ENCODE results near the gene TRAPPC11.

TRAPPC11 gene

GRCh38 chr4:183627979-183628588, 31.0 kb upstream of the TRAPPC11 start:
- H3K36me3 ChIP-seq (replicated peaks in 1 of 2; ENCODE audit: control insufficient read depth in 2 of 2, insufficient read depth in 2 of 2, low read length in 2 of 2), result no peaks in the 10 kb centered on the region
- H3K4me2 ChIP-seq (ENCODE audit: insufficient read depth, low read length, poor library complexity, severe bottlenecking), result no peak overlapping the region
- no peak overlapping the region for H4K8ac ChIP-seq (ENCODE audit: low read depth, low read length)
- no peaks in the 10 kb centered on the region for H3K4me1 ChIP-seq (ENCODE audit: control insufficient read depth in 2 of 2, insufficient read depth in 1 of 2, low read depth in 1 of 2, low read length in 2 of 2)
- no peak overlapping the region for H4K91ac ChIP-seq (ENCODE audit: low read depth, low read length, poor library complexity)
- no peak overlapping the region for H3K14ac ChIP-seq (ENCODE audit: low read length)
- no peak overlapping the region for H2AK5ac ChIP-seq (ENCODE audit: low read depth, low read length)
- no peak for DNase-seq (ENCODE audit: low spot score)
- no peaks in the 10 kb centered on the region for H3K79me1 ChIP-seq (ENCODE audit: low read depth, low read length)
- no peak overlapping the region for H2BK12ac ChIP-seq (ENCODE audit: low read length)
- WGBS, 2 donors (ENCODE audit: extremely low coverage in 2 of 2, insufficient read length in 2 of 2, insufficient replicate concordance in 1 of 2), result no CpG with 5 or more reads among the region's 12 CpGs
- H2BK5ac ChIP-seq (ENCODE audit: low read length), result no peak overlapping the region
- H3K27ac ChIP-seq (replicated peaks; ENCODE audit: low read length), result no peak overlapping the region
- H2BK15ac ChIP-seq (ENCODE audit: low read length), result no peak overlapping the region
- H3K23ac ChIP-seq (ENCODE audit: low read depth, low read length, poor library complexity), result no peak overlapping the region
- no peak overlapping the region for H3K4ac ChIP-seq (ENCODE audit: low read length)
- no peak overlapping the region for H2AFZ ChIP-seq (ENCODE audit: low read length)
- H3K9me3 ChIP-seq (replicated peaks in 1 of 2; ENCODE audit: control insufficient read depth in 2 of 2, insufficient read depth in 1 of 2, low read depth in 1 of 2, low read length in 2 of 2), result no peaks in the 10 kb centered on the region
- no peak overlapping the region for H3K4me3 ChIP-seq (ENCODE audit: low read length in 2 of 2)
- no peak overlapping the region for H3K9ac ChIP-seq (ENCODE audit: low read depth, low read length, poor library complexity)
- no peak overlapping the region for H3K18ac ChIP-seq (ENCODE audit: low read length)
- no peak overlapping the region for H2BK120ac ChIP-seq (ENCODE audit: low read depth, low read length)
- peaks cover 0 to 4% (median 0%) of the 10 kb centered on the region in 3 experiments for H3K27me3 ChIP-seq (ENCODE audit: control insufficient read depth in 3 of 3, insufficient read depth in 3 of 3, low read depth in 1 of 3, low read length in 3 of 3)

- peaks cover 5% of the 10 kb centered on the region in 2 donors for H3K4me1 ChIP-seq (ENCODE audit: control insufficient read depth in 2 of 2, insufficient read depth in 1 of 2, low read depth in 1 of 2, low read length in 2 of 2)
- no peak overlapping the region for H3K4me3 ChIP-seq (ENCODE audit: low read length in 2 of 2)
- H4K8ac ChIP-seq (ENCODE audit: low read depth, low read length), result no peak overlapping the region
- H3K9me3 ChIP-seq (replicated peaks in 1 of 2; ENCODE audit: control insufficient read depth in 2 of 2, insufficient read depth in 1 of 2, low read depth in 1 of 2, low read length in 2 of 2), result no peaks in the 10 kb centered on the region
- H2BK5ac ChIP-seq (ENCODE audit: low read length), result no peak overlapping the region
- no peaks in the 10 kb centered on the region for H3K79me1 ChIP-seq (ENCODE audit: low read depth, low read length)
- H2BK15ac ChIP-seq (ENCODE audit: low read length), result no peak overlapping the region
- H3K23ac ChIP-seq (ENCODE audit: low read depth, low read length, poor library complexity), result no peak overlapping the region
- H3K4ac ChIP-seq (ENCODE audit: low read length), result no peak overlapping the region
- WGBS, 2 donors (ENCODE audit: extremely low coverage in 2 of 2, insufficient read length in 2 of 2, insufficient replicate concordance in 1 of 2), result no CpG with 5 or more reads among the region's 11 CpGs
- H3K18ac ChIP-seq (ENCODE audit: low read length), result no peak overlapping the region
- H2BK120ac ChIP-seq (ENCODE audit: low read depth, low read length), result no peak overlapping the region
- no peak overlapping the region for H4K91ac ChIP-seq (ENCODE audit: low read depth, low read length, poor library complexity)
- H2AK5ac ChIP-seq (ENCODE audit: low read depth, low read length), result no peak overlapping the region
- no peaks in the 10 kb centered on the region for H3K27me3 ChIP-seq (ENCODE audit: control insufficient read depth in 3 of 3, insufficient read depth in 3 of 3, low read depth in 1 of 3, low read length in 3 of 3)
- H3K9ac ChIP-seq (ENCODE audit: low read depth, low read length, poor library complexity), result no peak overlapping the region
- H2AFZ ChIP-seq (ENCODE audit: low read length), result no peak overlapping the region
- H3K14ac ChIP-seq (ENCODE audit: low read length), result no peak overlapping the region
- no peak overlapping the region for H2BK12ac ChIP-seq (ENCODE audit: low read length)
- DNase-seq (ENCODE audit: low spot score), result no peak
- no peak overlapping the region for H3K4me2 ChIP-seq (ENCODE audit: insufficient read depth, low read length, poor library complexity, severe bottlenecking)
- H3K36me3 ChIP-seq (replicated peaks in 1 of 2; ENCODE audit: control insufficient read depth in 2 of 2, insufficient read depth in 2 of 2, low read length in 2 of 2), result no peaks in the 10 kb centered on the region
- no peak overlapping the region for H3K27ac ChIP-seq (replicated peaks; ENCODE audit: low read length)
These were observed 27.4 kb upstream of the TRAPPC11 start for GRCh38 chr4:183631577-183632198.

GRCh38 chr4:183632689-183633088, 26.4 kb upstream of the TRAPPC11 start:
- Histone ChIP-seq H3K36me3 (replicated peaks in 1 of 2; ENCODE audit: control insufficient read depth in 2 of 2, insufficient read depth in 2 of 2, low read length in 2 of 2) (no peaks in the 10 kb centered on the region), H3K4ac (ENCODE audit: low read length) (no peak overlapping the region), H3K14ac (ENCODE audit: low read length) (peak overlapping the region; percentile 9)

GRCh38 chr4:183633476-183634400, 25.4 kb upstream of the TRAPPC11 start:
- Histone ChIP-seq H3K9me3 (replicated peaks in 1 of 2; ENCODE audit: control insufficient read depth in 2 of 2, insufficient read depth in 1 of 2, low read depth in 1 of 2, low read length in 2 of 2) (no peaks in the 10 kb centered on the region), H3K27me3 (ENCODE audit: control insufficient read depth in 3 of 3, insufficient read depth in 3 of 3, low read depth in 1 of 3, low read length in 3 of 3) (no peaks in the 10 kb centered on the region), H2BK15ac (ENCODE audit: low read length) (no peak overlapping the region), H3K9ac (ENCODE audit: low read depth, low read length, poor library complexity) (no peak overlapping the region), H4K8ac (ENCODE audit: low read depth, low read length) (no peak overlapping the region), H3K4me3 (ENCODE audit: low read length in 2 of 2) (no peak overlapping the region), H3K36me3 (replicated peaks in 1 of 2; ENCODE audit: control insufficient read depth in 2 of 2, insufficient read depth in 2 of 2, low read length in 2 of 2) (no peaks in the 10 kb centered on the region), H3K14ac (ENCODE audit: low read length) (no peak overlapping the region), H3K4me2 (ENCODE audit: insufficient read depth, low read length, poor library complexity, severe bottlenecking) (no peak overlapping the region), H3K4ac (ENCODE audit: low read length) (no peak overlapping the region), H4K91ac (ENCODE audit: low read depth, low read length, poor library complexity) (no peak overlapping the region), H2BK5ac (ENCODE audit: low read length) (no peak overlapping the region), H3K27ac (replicated peaks; ENCODE audit: low read length) (no peak overlapping the region), H3K18ac (ENCODE audit: low read length) (no peak overlapping the region), H3K23ac (ENCODE audit: low read depth, low read length, poor library complexity) (no peak overlapping the region), H2BK120ac (ENCODE audit: low read depth, low read length) (no peak overlapping the region), H2AFZ (ENCODE audit: low read length) (no peak overlapping the region), H3K79me1 (ENCODE audit: low read depth, low read length) (no peaks in the 10 kb centered on the region), H2BK12ac (ENCODE audit: low read length) (no peak overlapping the region), H2AK5ac (ENCODE audit: low read depth, low read length) (no peak overlapping the region), H3K4me1 (ENCODE audit: control insufficient read depth in 2 of 2, insufficient read depth in 1 of 2, low read depth in 1 of 2, low read length in 2 of 2) (peaks cover 5% of the 10 kb centered on the region in 2 donors)
- no peak for DNase-seq (ENCODE audit: low spot score)
- no CpG with 5 or more reads among the region's 11 CpGs for WGBS, 2 donors (ENCODE audit: extremely low coverage in 2 of 2, insufficient read length in 2 of 2, insufficient replicate concordance in 1 of 2)

More at GRCh38 chr4:183632689-183633088, 26.4 kb upstream of the TRAPPC11 start:
- Histone ChIP-seq H3K4me1 (ENCODE audit: control insufficient read depth in 2 of 2, insufficient read depth in 1 of 2, low read depth in 1 of 2, low read length in 2 of 2) (peaks cover 5% of the 10 kb centered on the region in 2 donors), H3K18ac (ENCODE audit: low read length) (no peak overlapping the region), H3K4me3 (ENCODE audit: low read length in 2 of 2) (no peak overlapping the region), H4K91ac (ENCODE audit: low read depth, low read length, poor library complexity) (no peak overlapping the region), H3K23ac (ENCODE audit: low read depth, low read length, poor library complexity) (peak overlapping the region; percentile 80), H4K8ac (ENCODE audit: low read depth, low read length) (peak overlapping the region; percentile 100), H3K79me1 (ENCODE audit: low read depth, low read length) (no peaks in the 10 kb centered on the region), H3K27me3 (ENCODE audit: control insufficient read depth in 3 of 3, insufficient read depth in 3 of 3, low read depth in 1 of 3, low read length in 3 of 3) (no peaks in the 10 kb centered on the region), H3K9ac (ENCODE audit: low read depth, low read length, poor library complexity) (peak overlapping the region; percentile 24), H2AK5ac (ENCODE audit: low read depth, low read length) (peak overlapping the region; percentile 19), H3K9me3 (replicated peaks in 1 of 2; ENCODE audit: control insufficient read depth in 2 of 2, insufficient read depth in 1 of 2, low read depth in 1 of 2, low read length in 2 of 2) (no peaks in the 10 kb centered on the region), H2BK15ac (ENCODE audit: low read length) (no peak overlapping the region), H2BK5ac (ENCODE audit: low read length) (no peak overlapping the region), H2BK12ac (ENCODE audit: low read length) (no peak overlapping the region), H3K4me2 (ENCODE audit: insufficient read depth, low read length, poor library complexity, severe bottlenecking) (no peak overlapping the region), H3K27ac (replicated peaks; ENCODE audit: low read length) (no peak overlapping the region), H2AFZ (ENCODE audit: low read length) (no peak overlapping the region), H2BK120ac (ENCODE audit: low read depth, low read length) (no peak overlapping the region)
- DNase-seq (ENCODE audit: low spot score), result no peak
- no CpG with 5 or more reads among the region's 12 CpGs for WGBS, 2 donors (ENCODE audit: extremely low coverage in 2 of 2, insufficient read length in 2 of 2, insufficient replicate concordance in 1 of 2)

Data from neuronal stem cell (in vitro differentiated cells).